H1 (cell line): ENCODE results near the gene NFAM1. TPM values are rescaled to one million over a fixed set of nuclear protein-coding genes. Genes with fewer than 3 reads are reported as not detected.

ENCODE experiments used
- CTCF ChIA-PET: fragments of 300-600 bp; sonication (Branson Sonifier 250); formaldehyde crosslinking; loops from one replicate; lab custom pipeline; 2021; ENCODE audit not compliant: partially characterized antibody; lab: Charles Lee
- POLR2A ChIA-PET: fragments of 300-600 bp; sonication (Branson Sonifier 250); formaldehyde crosslinking; loops from one replicate; lab custom pipeline; 2021; ENCODE audit warnings: inconsistent platforms; ENCODE audit not compliant: partially characterized antibody; lab: Charles Lee
- DNase-seq, 2 experiments: peaks; one replicate each; pipeline versions ENCODE4 v3.0.0 to v3.0.0-alpha.2; 2010 to 2022; ENCODE audit warnings: low spot score in 2 of 2, low read depth in 1 of 2, mixed read lengths in 1 of 2
- FAIRE-seq: peaks from 2 replicates; lab custom pipeline; 2011; peaks lifted over from hg19 to GRCh38; lab: Jason Lieb, UNC
- H2AFZ ChIP-seq: 2 replicates; pipeline ENCODE4 v1.8.1; 2012; ENCODE audit warnings: low read length, inconsistent platforms
- H2AK5ac ChIP-seq: 2 replicates; pipeline ENCODE4 v1.6.1; 2013; ENCODE audit warnings: low read depth, low read length
- H2BK120ac ChIP-seq: replicated peaks from 2 replicates; pipeline ENCODE3; 2013; ENCODE audit warnings: low read depth, low read length, inconsistent platforms
- H2BK12ac ChIP-seq: 2 replicates; pipeline ENCODE4 v1.6.1; 2013; ENCODE audit warnings: low read depth, low read length
- H2BK15ac ChIP-seq: 2 replicates; pipeline ENCODE4 v1.6.1; 2013; ENCODE audit warnings: low read length
- H2BK20ac ChIP-seq: 2 replicates; pipeline ENCODE4 v1.6.1; 2013; ENCODE audit warnings: low read length
- H2BK5ac ChIP-seq: 2 replicates; pipeline ENCODE4 v1.6.1; 2013; ENCODE audit warnings: low read depth, low read length
- H3K14ac ChIP-seq: 2 replicates; pipeline ENCODE4 v1.6.1; 2013; ENCODE audit warnings: inconsistent platforms; ENCODE audit not compliant: insufficient read length
- H3K18ac ChIP-seq: 2 replicates; pipeline ENCODE4 v1.6.1; 2013; ENCODE audit warnings: low read length; ENCODE audit errors: extremely low read depth
- H3K23ac ChIP-seq: 2 replicates; pipeline ENCODE4 v1.6.1; 2013; ENCODE audit warnings: inconsistent platforms; ENCODE audit not compliant: insufficient read length
- H3K23me2 ChIP-seq: 2 replicates; pipeline ENCODE4 v1.6.1; 2013; ENCODE audit warnings: low read depth, low read length
- H3K27ac ChIP-seq: 2 replicates; pipeline ENCODE4 v1.6.1; 2011; ENCODE audit warnings: low read depth, low read length, inconsistent platforms
- H3K27me3 ChIP-seq, 4 experiments: replicated peaks in 1 of 4; 1 replicate in 1 of 4; 2 replicates in 3 of 4; pipeline versions ENCODE4 v1.6.1 to v1.8.1; 2011 to 2013; ENCODE audit warnings: low read length in 3 of 4, mild to moderate bottlenecking in 3 of 4, inconsistent platforms in 2 of 4, mixed read lengths in 2 of 4, moderate library complexity in 1 of 4; ENCODE audit not compliant: control insufficient read depth in 3 of 4, insufficient read depth in 3 of 4; ENCODE audit errors: extremely low read depth in 1 of 4
- H3K36me3 ChIP-seq, 4 experiments: 2 replicates each; pipeline versions ENCODE4 v1.6.1 to v1.8.1; 2011 to 2013; ENCODE audit warnings: mild to moderate bottlenecking in 4 of 4, low read length in 3 of 4, moderate library complexity in 2 of 4, control low read depth in 1 of 4, inconsistent platforms in 1 of 4; ENCODE audit not compliant: insufficient read depth in 4 of 4, control insufficient read depth in 2 of 4
- H3K4ac ChIP-seq: replicated peaks from 2 replicates; pipeline ENCODE3; 2013; ENCODE audit warnings: low read length, low read depth, mixed read lengths, inconsistent platforms; ENCODE audit not compliant: insufficient read length
- H3K4me1 ChIP-seq, 4 experiments: replicated peaks in 1 of 4; 1 replicate in 1 of 4; 2 replicates in 3 of 4; pipeline versions ENCODE4 v1.6.1 to v1.8.1; 2011 to 2013; ENCODE audit warnings: low read length in 3 of 4, inconsistent platforms in 2 of 4, mixed read lengths in 1 of 4; ENCODE audit not compliant: insufficient read depth in 4 of 4, control insufficient read depth in 3 of 4
- H3K4me2 ChIP-seq, 2 experiments: 2 replicates each; pipeline versions ENCODE4 v1.6.1 to v1.8.1; 2011 to 2013; ENCODE audit warnings: low read depth in 2 of 2, low read length in 2 of 2, control low read depth in 1 of 2, inconsistent platforms in 1 of 2, mild to moderate bottlenecking in 1 of 2; ENCODE audit not compliant: insufficient read depth in 1 of 2
- H3K4me3 ChIP-seq, 4 experiments: fragments of 200-600, 300-600 bp in 1 of 4; sonication (generic), shearing (Covaris generic), sonication (Bioruptor Twin) in 1 of 4; 2 replicates each; pipeline versions ENCODE4 v1.5.1 to v1.8.1; 2011 to 2016; ENCODE audit warnings: low read length in 4 of 4, low read depth in 3 of 4, control low read depth in 2 of 4, inconsistent platforms in 2 of 4, mild to moderate bottlenecking in 2 of 4, mixed read lengths in 1 of 4, moderate library complexity in 1 of 4; ENCODE audit not compliant: insufficient read depth in 2 of 4; ENCODE audit errors: extremely low read depth in 1 of 4
- H3K56ac ChIP-seq: replicated peaks from 2 replicates; pipeline ENCODE3; 2013; ENCODE audit warnings: low read depth, mild to moderate bottlenecking, mixed read lengths, low read length, inconsistent platforms; ENCODE audit not compliant: insufficient read length
- H3K79me1 ChIP-seq: 2 replicates; pipeline ENCODE4 v1.6.1; 2013; ENCODE audit warnings: low read depth, low read length, control low read depth
- H3K79me2 ChIP-seq, 2 experiments: 2 replicates each; pipeline versions ENCODE4 v1.6.1 to v1.8.1; 2012 to 2013; ENCODE audit warnings: low read length in 2 of 2, mild to moderate bottlenecking in 2 of 2, inconsistent platforms in 1 of 2; ENCODE audit not compliant: insufficient read depth in 2 of 2, control insufficient read depth in 1 of 2
- H3K9ac ChIP-seq, 4 experiments: replicated peaks in 1 of 4; 1 replicate in 1 of 4; 2 replicates in 3 of 4; pipeline versions ENCODE4 v1.6.1 to v1.8.1; 2011 to 2013; ENCODE audit warnings: low read depth in 3 of 4, low read length in 3 of 4, control low read depth in 2 of 4, mild to moderate bottlenecking in 2 of 4, moderate library complexity in 2 of 4, inconsistent platforms in 1 of 4; ENCODE audit errors: extremely low read depth in 1 of 4
- H3K9me3 ChIP-seq, 2 experiments: 2 replicates each; pipeline versions ENCODE4 v1.6.1 to v1.8.1; 2012 to 2013; ENCODE audit warnings: mild to moderate bottlenecking in 2 of 2, moderate library complexity in 2 of 2, control low read depth in 1 of 2, inconsistent platforms in 1 of 2, low read depth in 1 of 2, low read length in 1 of 2, mixed read lengths in 1 of 2; ENCODE audit not compliant: insufficient read depth in 2 of 2
- H4K20me1 ChIP-seq, 2 experiments: replicated peaks in 1 of 2; 2 replicates each; pipeline versions ENCODE3 to v1.8.1; 2011 to 2013; ENCODE audit warnings: inconsistent platforms in 2 of 2, low read length in 2 of 2, mild to moderate bottlenecking in 1 of 2; ENCODE audit not compliant: insufficient read depth in 2 of 2, control insufficient read depth in 1 of 2
- H4K5ac ChIP-seq: 2 replicates; pipeline ENCODE4 v1.6.1; 2013; ENCODE audit warnings: low read length, low read depth, mixed read lengths, inconsistent platforms; ENCODE audit not compliant: insufficient read length
- H4K8ac ChIP-seq: 2 replicates; pipeline ENCODE4 v1.8.0; 2013; ENCODE audit warnings: mild to moderate bottlenecking, moderate library complexity, low read length, inconsistent platforms; ENCODE audit not compliant: insufficient read depth; ENCODE audit errors: extremely low read depth
- H4K91ac ChIP-seq: replicated peaks from 2 replicates; pipeline ENCODE3; 2013; ENCODE audit warnings: low read length, mixed read lengths, inconsistent platforms; ENCODE audit not compliant: insufficient read length
- CTBP2 ChIP-seq: IDR thresholded peaks from 2 replicates; pipeline ENCODE4 v1.7.0; 2011; ENCODE audit warnings: borderline replicate concordance, mild to moderate bottlenecking, moderate library complexity, mixed read lengths, low read length; ENCODE audit not compliant: insufficient read depth, insufficient read length
- WGBS, 2 experiments: shearing (Covaris generic) in 1 of 2; methylation state at CpG; one replicate each; pipeline versions ENCODE4 v1.1.6 to v1.1.7; 2013 to 2015; ENCODE audit warnings: low lambda C conversion rate in 2 of 2, mixed read lengths in 2 of 2, inconsistent platforms in 1 of 2, low coverage in 1 of 2, missing lambda C conversion rate in 1 of 2; ENCODE audit not compliant: insufficient replicate concordance in 2 of 2, insufficient coverage in 1 of 2, insufficient read length in 1 of 2; ENCODE audit errors: extremely low coverage in 1 of 2, missing lambda C conversion rate in 1 of 2; 5-methylcytosine and 5-hydroxymethylcytosine counted together
- polyA plus RNA-seq, 7 experiments: library from polyadenylated mRNA; depleted of rRNA in 3 of 7; stranded (reverse) in 5 of 7; unstranded in 2 of 7; fragments of >200 nt in 5 of 7; fragments of 200-250 nt in 2 of 7; gene quantifications; 1 replicate in 5 of 7; 2 replicates in 1 of 7; 4 replicates in 1 of 7; pipeline versions ENCODE4 v1.2.1 to v1.2.3, GENCODE V29; 2011 to 2013; ENCODE audit warnings: missing spikeins in 2 of 7, mixed read lengths in 2 of 7
- total RNA-seq: library from RNA; stranded (reverse); fragmentation: NEBNext Ultra II Directional; extraction: Animal tissue kit (Norgen Biotek cat#: 25700); gene quantifications from 2 replicates; pipeline ENCODE4 v1.2.1, GENCODE V29; 2021

Gene NFAM1
- total and polyA plus RNA-seq, 2 of the 8 experiments (the other 6 are each of a cell fraction or from before 2014, with no cell fraction given), result 0.62 to 0.73 TPM

DNA sequence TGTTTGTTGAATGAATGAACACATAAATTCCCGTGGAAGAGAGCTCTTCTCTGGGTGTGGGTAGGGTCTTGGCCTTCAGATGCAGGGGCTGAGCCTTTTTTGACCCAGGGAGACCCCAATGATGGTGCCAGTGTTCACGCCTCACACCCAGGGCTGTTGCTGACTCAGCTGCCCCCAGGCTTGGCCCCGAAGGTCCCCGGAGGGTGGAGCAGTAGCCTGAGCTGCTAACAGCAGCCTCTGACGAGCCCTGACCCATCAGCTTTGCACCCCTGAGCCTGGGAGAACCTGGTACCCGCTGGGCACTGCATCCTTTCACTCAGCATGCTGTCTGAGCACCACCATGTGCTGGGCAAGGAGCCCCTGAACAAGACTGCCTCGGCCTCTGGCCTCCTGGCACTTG, 23.9 kb downstream of the NFAM1 start:
- Histone ChIP-seq H4K8ac (no peak overlapping the region), H2AK5ac (no peak overlapping the region), H2AFZ (no peak overlapping the region), H4K5ac (no peak overlapping the region), H2BK15ac (0 out of 2 replicates have a peak overlapping the region, but pooled peaks have one; percentile 61), H3K23ac (no peak overlapping the region), H3K4me1 (peaks cover 0 to 14% (median 11%) of the 10 kb centered on the region in 4 experiments; a peak in 6 of 7 replicates), H2BK12ac (no peak overlapping the region), H3K27me3 (0 out of 7 replicates have a peak, but pooled peaks cover 0 to 2% (median 0%) of the 10 kb centered on the region in 4 experiments), H4K20me1 (no peaks in the 10 kb centered on the region), H3K4me2 (no peak overlapping the region), H3K79me1 (no peaks in the 10 kb centered on the region), H3K27ac (no peak overlapping the region), H3K79me2 (no peaks in the 10 kb centered on the region), H3K4ac (peak overlapping the region; percentile 53), H3K14ac (no peak overlapping the region), H3K18ac (no peak overlapping the region), H3K4me3 (no peak overlapping the region), H3K23me2 (no peaks in the 10 kb centered on the region), H2BK120ac (no peak overlapping the region), H3K36me3 (no peaks in the 10 kb centered on the region), H3K56ac (no peak overlapping the region), H2BK5ac (no peak overlapping the region), H3K9ac (no peak overlapping the region), H4K91ac (no peak overlapping the region), H3K9me3 (no peaks in the 10 kb centered on the region), H2BK20ac (no peak overlapping the region)
- DNase-seq (no peak), FAIRE-seq (no peak)
- TF ChIP-seq CTBP2, result no peak
- POLR2A ChIA-PET, result interaction anchor here (0.6 to 1.7 kb wide), 3 partner anchors 24 to 44 kb away, joined by 3 to 6 read pairs (median 4); partner anchors contain the start of gene NFAM1
- WGBS, 2 experiments, result 95% methylated on average over 7 of the region's 7 CpGs; no CpG with 5 or more reads in 1 of the 2 experiments
- CTCF ChIA-PET, result interaction anchor here (0.6 to 1.9 kb wide), 7 partner anchors 9 to 239 kb away, joined by 3 to 7 read pairs (median 3); no protein-coding TSS in a partner anchor
